ENCODE measurements around the gene LEP. TPM values are rescaled to one million over a fixed set of nuclear protein-coding genes. Genes with fewer than 3 reads are reported as not detected.

Gene LEP
- total RNA-seq, 2 experiments from 2014 or later: not detected

DNA sequence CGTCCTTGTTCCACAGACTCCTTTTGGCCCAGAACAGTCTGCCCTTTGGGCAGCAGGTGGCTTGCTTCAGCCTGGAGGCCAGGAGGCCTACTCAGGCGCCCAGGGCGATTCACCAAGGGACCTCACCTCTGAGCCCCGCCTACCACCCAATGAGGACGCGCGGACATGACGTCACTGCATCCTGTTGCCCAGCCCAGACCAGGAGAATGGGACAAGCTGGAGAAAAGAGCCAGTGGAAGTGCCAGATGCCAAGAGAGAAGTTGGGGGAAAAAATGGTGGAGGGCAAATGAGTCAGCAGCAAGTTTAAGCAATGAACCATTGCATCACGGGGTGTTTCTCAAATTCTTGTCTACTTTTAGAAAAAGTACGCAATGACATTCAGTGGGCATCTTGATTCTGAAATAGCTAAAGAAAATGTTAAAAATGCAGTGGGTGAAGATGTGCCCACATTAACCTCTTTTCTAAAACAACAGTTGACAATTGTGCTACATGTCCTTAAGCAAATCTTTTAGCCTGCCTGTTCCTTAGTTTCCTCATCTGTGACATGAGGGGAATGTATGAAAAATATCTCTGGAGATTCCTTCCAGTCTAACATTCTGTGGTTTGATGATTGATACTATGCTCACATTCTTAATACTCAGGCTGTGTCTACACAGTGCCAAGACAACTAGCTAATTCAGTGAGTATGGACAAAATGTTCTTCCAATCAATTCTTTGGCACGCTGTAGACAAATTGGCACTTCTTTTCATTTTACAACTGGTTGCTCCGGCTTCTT lies 23.9 kb upstream of the LEP start:
- DNase-seq (no peak), ATAC-seq (no peak)
- no peak overlapping the region for H3K27ac Mint-ChIP-seq
- no peaks in the 10 kb centered on the region for H3K4me1 Mint-ChIP-seq
- no peaks in the 10 kb centered on the region for H3K36me3 Mint-ChIP-seq
- CTCF ChIA-PET: no interaction called here
- no peaks in the 10 kb centered on the region for H3K9me3 Mint-ChIP-seq (ENCODE audit: low read depth)
- H3K4me3 Mint-ChIP-seq: no peak overlapping the region
- H3K27me3 Mint-ChIP-seq: peaks cover 40% of the 10 kb centered on the region

DNA sequence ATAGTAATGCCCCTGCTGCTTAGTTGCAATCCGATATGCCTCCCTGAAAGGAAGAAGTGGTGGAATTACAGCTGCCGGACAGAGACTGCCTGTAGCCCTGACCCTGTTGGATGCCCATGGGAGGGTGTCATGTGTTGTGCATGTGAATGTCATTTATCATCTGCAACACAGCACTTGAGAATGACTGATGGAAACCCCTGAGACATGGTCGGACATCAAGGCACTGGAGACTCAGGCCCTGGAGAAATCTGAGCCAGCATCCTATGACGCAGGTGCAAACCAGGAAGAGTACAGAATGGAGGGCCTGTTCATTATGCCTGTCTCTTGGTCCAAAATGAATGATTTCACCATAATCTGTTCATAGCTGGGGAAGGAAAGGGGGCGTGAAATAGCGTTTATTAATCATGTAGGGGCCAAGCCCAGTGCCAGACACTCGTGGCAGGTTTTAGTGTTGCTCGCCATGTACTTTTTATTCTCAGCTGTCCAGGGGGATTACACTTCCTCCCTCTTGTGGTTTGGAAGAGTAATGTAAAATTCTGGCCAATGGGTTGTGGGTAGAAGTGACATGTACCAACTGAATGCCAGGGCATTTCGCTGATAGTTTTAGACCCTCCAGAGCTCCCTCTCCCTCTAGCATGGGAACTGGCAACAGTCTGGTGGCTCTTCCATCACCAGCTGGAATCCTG lies 23.0 kb upstream of the LEP start:
- CTCF ChIA-PET: interaction anchor here (0.9 kb wide), 1 partner anchor 9 kb away, joined by 6 read pairs; no protein-coding TSS in a partner anchor
- Mint-ChIP-seq H3K36me3 (no peaks in the 10 kb centered on the region), H3K4me3 (no peak overlapping the region), H3K27ac (no peak overlapping the region), H3K27me3 (peaks cover 48% of the 10 kb centered on the region), H3K4me1 (peaks cover 4% of the 10 kb centered on the region), H3K9me3 (ENCODE audit: low read depth) (no peaks in the 10 kb centered on the region)
- ATAC-seq (no peak), DNase-seq (no peak)

DNA sequence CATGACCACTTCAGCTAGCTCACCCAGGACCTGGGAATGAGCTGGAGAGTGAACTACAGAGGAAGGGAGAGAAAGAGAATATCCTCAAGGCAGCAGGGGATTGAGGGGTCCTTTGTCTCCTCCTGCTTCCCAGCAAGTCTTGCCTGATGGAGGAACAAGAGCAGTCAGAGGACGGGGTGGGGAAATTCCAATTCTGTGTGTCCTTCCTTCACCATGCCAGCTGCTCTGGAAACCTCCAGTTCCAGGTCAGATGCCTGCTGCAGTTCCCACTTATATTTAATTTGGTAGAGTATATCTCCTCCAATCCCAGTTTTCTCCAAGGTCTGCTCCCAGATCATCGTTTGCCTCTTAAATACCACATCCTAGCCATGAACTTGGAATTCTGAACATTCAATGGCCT lies 21.4 kb upstream of the LEP start:
- H3K4me3 Mint-ChIP-seq: no peak overlapping the region
- no peak overlapping the region for H3K27ac Mint-ChIP-seq
- peaks cover 5% of the 10 kb centered on the region for H3K4me1 Mint-ChIP-seq
- H3K36me3 Mint-ChIP-seq: no peaks in the 10 kb centered on the region
- H3K9me3 Mint-ChIP-seq (ENCODE audit: low read depth): no peaks in the 10 kb centered on the region
- no peak for ATAC-seq
- no peak for DNase-seq
- peaks cover 41% of the 10 kb centered on the region for H3K27me3 Mint-ChIP-seq
- CTCF ChIA-PET: interaction anchor here (0.8 to 2.9 kb wide), 2 partner anchors 9 to 447 kb away, joined by 3 to 13 read pairs; no protein-coding TSS in a partner anchor

DNA sequence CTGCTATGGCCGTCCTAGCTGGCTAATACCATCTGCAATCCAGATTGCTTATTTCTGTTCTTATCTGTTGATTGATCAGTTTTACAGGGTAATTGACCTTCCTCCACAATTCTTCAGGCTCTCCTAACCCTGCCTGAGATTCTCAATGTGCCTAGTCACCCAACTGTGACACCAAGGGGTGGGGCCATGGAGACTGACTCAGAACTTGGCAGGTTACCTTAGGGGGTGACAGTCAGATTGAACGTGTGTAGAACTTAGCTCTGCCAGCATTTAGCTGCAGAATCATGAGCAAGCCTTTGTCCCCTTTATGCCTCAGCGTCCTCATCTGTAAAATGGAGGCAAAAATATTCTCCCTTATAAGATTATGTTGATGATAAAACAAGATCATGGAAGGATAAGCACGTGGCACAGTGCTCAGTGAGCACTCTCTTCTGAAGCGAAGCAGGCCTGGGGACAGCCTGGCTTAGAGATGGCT lies 19.1 kb upstream of the LEP start:
- no peak for ATAC-seq
- Mint-ChIP-seq H3K36me3 (no peaks in the 10 kb centered on the region), H3K27ac (no peak overlapping the region), H3K4me1 (peaks cover 5% of the 10 kb centered on the region), H3K27me3 (peaks cover 49% of the 10 kb centered on the region), H3K9me3 (ENCODE audit: low read depth) (no peaks in the 10 kb centered on the region), H3K4me3 (no peak overlapping the region)
- CTCF ChIA-PET: interaction anchor here (1.2 to 2.9 kb wide), 2 partner anchors 12 to 13 kb away, joined by 9 to 13 read pairs; no protein-coding TSS in a partner anchor
- DNase-seq: no peak

DNA sequence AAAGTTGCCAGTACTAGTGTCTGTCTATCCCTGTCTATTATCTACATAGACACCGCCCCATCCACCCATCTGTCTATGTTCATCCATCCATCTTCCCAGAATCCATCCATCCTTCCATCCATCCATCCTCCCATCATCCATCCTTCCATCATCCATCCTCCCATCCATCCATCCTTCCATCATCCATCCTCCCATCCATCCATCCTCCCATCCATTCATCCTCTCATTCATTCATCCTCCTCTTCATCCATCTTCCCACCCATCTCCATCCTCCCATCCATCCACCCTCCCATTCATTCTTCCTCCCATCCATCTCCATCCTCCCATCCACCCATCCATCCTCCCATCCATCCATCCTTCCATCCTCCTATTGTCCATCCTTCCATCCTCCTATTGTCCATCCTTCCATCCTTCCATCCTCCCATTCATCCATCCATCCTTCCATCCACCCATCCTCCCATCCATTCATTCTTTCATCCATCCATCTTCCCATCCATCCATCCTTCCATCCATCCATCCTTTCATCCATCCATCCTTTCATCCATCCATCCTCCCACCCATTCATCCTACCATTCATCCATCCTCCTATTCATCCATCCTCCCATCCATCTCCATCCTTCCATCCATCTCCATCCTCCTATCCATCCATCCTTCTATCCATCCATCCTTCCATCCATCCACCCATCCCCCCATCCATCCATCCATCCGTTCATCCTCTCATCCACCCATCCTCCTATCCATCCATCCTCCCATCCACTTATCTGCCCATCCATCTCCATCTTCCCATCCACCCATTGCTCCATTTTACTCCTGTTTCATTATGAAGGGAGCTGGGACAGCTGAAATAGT lies 14.7 kb upstream of the LEP start:
- Mint-ChIP-seq H3K36me3 (no peaks in the 10 kb centered on the region), H3K4me3 (no peak overlapping the region), H3K27me3 (peaks cover 45% of the 10 kb centered on the region), H3K9me3 (ENCODE audit: low read depth) (no peaks in the 10 kb centered on the region), H3K4me1 (peaks cover 5% of the 10 kb centered on the region), H3K27ac (no peak overlapping the region)
- DNase-seq: no peak
- no peak for ATAC-seq
- CTCF ChIA-PET: no interaction called here

DNA sequence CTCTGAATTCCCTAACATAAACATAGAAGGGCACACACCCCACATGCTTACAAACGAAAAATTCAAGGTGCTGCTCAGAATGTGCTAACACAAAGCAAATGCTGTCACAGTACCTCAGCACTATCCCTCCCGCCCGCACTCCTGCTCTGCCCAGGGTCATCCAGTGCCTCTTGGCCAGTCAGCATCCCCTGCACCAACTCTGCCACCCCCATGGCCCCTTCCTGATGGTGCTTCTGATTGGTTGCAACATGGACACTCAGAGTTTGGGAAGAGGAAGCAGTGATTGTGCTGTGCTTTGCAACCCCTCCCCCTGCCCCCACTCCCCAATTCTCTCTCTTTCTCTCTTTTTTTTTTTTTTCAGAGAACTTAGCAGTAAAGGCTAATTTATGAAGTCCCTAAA lies 13.8 kb upstream of the LEP start:
- no peak overlapping the region for H3K27ac Mint-ChIP-seq
- ATAC-seq (no peak), DNase-seq (no peak)
- H3K4me3 Mint-ChIP-seq: no peak overlapping the region
- peaks cover 5% of the 10 kb centered on the region for H3K4me1 Mint-ChIP-seq
- no peaks in the 10 kb centered on the region for H3K9me3 Mint-ChIP-seq (ENCODE audit: low read depth)
- H3K27me3 Mint-ChIP-seq: peaks cover 39% of the 10 kb centered on the region
- CTCF ChIA-PET: interaction anchor here (1.1 to 1.6 kb wide), 2 partner anchors 12 to 17 kb away, joined by 3 to 5 read pairs; no protein-coding TSS in a partner anchor
- H3K36me3 Mint-ChIP-seq: no peaks in the 10 kb centered on the region

DNA sequence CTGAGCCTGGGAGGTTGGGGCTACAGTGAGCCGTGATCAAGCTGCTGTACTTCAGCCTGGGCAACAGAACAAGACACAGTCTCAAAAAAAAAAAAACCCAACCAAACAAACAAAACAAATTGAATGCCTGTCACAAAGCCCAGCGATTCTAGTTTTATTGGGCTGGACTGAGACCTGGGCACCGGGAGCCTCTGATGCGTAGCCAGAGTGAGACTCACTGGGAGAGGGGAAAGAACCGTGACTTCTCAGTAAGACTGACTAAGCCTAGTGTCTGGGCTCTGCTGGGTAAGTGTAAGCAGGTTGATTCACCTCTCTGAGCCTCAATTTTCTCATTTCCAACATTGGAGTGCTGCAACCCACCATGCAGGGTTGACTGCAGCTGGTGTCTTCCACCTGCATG lies 10.1 kb upstream of the LEP start:
- ATAC-seq: no peak

DNA sequence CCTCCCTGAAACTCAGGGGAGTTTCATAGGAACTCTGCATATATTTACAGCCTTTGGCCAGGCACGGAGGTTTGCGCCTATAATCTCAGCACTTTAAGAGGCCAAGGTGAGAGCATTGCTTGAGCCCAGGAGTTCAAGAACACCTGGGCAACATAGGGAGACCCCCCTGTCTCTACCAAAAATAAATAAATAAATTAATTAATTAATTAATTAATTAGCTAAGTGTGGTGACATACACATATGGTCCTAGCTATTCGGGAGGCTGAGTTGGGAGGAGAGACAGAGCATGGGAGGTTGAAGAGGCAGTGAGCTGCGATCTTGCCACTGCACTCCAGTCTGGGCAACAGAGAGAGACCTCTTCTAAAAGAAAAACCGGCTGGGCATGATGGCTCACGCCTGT lies 9.4 kb upstream of the LEP start:
- no peak for DNase-seq
- Mint-ChIP-seq H3K4me3 (no peak overlapping the region), H3K4me1 (peaks cover 2% of the 10 kb centered on the region), H3K27me3 (peaks cover 25% of the 10 kb centered on the region), H3K27ac (no peak overlapping the region), H3K9me3 (ENCODE audit: low read depth) (no peaks in the 10 kb centered on the region), H3K36me3 (peaks cover 1% of the 10 kb centered on the region)
- CTCF ChIA-PET: interaction anchor here (1.2 kb wide), 1 partner anchor 22 kb away, joined by 4 read pairs; no protein-coding TSS in a partner anchor
- no peak for ATAC-seq

More for the DNA sequence above, 10.1 kb upstream of the LEP start:
- Mint-ChIP-seq H3K27ac (no peak overlapping the region), H3K4me1 (no peaks in the 10 kb centered on the region), H3K36me3 (no peaks in the 10 kb centered on the region), H3K27me3 (peaks cover 27% of the 10 kb centered on the region), H3K9me3 (ENCODE audit: low read depth) (no peaks in the 10 kb centered on the region), H3K4me3 (no peak overlapping the region)
- DNase-seq: no peak
- CTCF ChIA-PET: no interaction called here

DNA sequence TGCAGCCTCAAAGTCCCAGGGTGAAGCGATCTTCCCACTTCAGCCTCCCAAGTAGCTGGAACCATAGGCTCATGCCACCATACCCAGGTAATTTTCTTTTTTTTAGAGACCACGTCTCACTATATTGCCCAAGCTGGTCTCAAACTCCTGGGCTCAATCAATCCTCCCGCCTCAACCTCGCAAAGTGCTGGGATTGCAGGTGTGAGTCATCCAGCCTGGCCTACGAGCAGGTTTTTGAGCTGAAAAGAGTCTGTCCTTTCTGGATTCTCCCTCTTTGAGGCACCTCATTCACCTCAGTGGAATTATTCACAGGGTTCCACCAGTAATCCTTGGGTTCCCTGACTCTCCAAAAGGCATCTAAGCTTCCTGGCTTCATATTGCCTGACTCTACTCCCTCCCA lies 7.6 kb upstream of the LEP start:
- ATAC-seq (no peak), DNase-seq (no peak)
- Mint-ChIP-seq H3K36me3 (peaks cover 10% of the 10 kb centered on the region), H3K27me3 (peaks cover 22% of the 10 kb centered on the region), H3K4me3 (no peak overlapping the region), H3K4me1 (peaks cover 12% of the 10 kb centered on the region), H3K27ac (no peak overlapping the region), H3K9me3 (ENCODE audit: low read depth) (peaks cover under 1% of the 10 kb centered on the region)
- CTCF ChIA-PET: interaction anchor here (0.7 kb wide), 1 partner anchor 89 kb away, joined by 3 read pairs; no protein-coding TSS in a partner anchor

DNA sequence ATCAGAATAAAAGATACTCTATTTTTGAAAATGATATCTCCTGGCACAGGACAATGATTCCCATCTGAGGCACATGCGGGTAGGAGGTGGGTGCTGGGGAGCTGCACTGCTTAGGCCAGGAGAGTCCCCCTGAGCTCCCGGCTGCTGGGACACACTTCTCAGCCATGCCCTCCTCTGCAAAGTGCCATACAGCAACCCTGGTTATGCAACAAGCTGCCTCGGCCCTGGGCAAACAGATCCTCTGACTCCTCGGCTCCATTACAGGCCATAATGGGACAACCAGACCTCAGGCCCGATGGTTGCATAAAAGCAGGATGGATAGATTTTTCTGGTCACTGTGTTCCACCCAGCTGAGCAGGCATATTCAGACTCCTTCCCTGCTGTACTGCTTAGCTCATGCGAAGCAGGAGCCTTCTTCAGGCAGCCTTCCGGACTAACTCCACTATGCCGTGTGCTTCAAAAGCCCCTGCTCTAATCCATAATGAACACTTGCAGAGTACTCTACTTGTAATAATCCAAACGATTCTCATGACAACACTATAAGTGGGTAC lies 6.5 kb upstream of the LEP start:
- no peak overlapping the region for H3K4me3 Mint-ChIP-seq
- H3K36me3 Mint-ChIP-seq: peaks cover 16% of the 10 kb centered on the region
- ATAC-seq (no peak), DNase-seq (no peak)
- H3K4me1 Mint-ChIP-seq: peaks cover 12% of the 10 kb centered on the region
- H3K27ac Mint-ChIP-seq: no peak overlapping the region
- CTCF ChIA-PET: no interaction called here
- H3K9me3 Mint-ChIP-seq (ENCODE audit: low read depth): peaks cover 6% of the 10 kb centered on the region
- peaks cover 17% of the 10 kb centered on the region for H3K27me3 Mint-ChIP-seq

DNA sequence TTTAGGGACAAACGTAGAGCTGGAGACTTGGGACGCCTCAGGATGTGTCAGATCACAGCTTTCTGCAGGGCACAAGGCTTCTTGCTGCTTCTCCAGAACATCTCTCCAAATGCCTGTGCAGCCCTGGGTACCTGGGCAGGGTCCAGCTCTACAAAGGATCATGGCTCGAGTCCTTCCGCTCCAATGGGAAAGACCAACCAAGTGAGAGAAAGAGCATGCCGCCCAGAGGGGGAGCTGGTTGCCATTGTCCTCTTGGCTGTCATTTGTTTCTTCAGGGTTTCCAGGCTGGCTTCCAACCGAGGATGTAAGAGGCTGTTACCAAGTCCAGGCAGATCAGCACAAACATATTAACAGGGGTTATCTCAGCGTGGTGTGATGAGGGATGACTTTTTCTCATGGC lies 5.6 kb upstream of the LEP start:
- Mint-ChIP-seq H3K4me3 (no peak overlapping the region), H3K4me1 (peaks cover 12% of the 10 kb centered on the region), H3K36me3 (peaks cover 20% of the 10 kb centered on the region), H3K27ac (no peak overlapping the region), H3K27me3 (peaks cover 13% of the 10 kb centered on the region), H3K9me3 (ENCODE audit: low read depth) (peaks cover 9% of the 10 kb centered on the region)
- no peak for ATAC-seq
- CTCF ChIA-PET: interaction anchor here (0.8 to 1.4 kb wide), 2 partner anchors 100 to 527 kb away, joined by 3 to 6 read pairs; no protein-coding TSS in a partner anchor
- DNase-seq: no peak

DNA sequence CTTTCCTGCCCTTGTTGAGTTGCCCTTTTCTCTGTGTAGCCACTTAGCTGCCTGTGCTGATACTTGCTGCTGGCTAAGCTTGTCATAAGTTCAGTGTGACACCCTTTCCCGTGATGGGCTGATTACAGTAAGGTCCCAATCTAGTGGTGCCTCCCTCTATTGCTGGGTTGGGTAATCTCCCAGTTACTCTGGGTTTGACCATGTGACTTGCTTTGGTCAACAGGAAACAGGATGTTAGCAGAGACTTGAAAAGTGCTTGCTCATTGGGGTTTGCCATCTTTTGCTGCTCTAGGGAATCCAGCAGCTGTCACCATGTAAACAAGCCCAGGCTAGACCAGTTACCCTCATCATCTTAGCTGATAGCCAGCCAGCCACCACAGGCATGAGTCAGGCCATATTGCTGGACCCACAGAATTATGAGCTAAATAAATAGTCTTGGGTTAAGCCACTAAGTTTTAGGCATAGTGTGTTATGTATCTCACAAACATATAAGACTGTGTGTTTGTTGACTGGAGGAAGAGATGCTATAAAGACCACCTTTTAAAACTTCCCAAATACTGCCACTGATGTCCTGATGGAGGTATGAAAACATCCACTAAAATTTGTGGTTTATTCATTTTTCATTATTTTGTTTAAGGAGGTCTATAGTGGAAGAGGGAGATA lies 4.0 kb upstream of the LEP start:
- H3K9me3 Mint-ChIP-seq (ENCODE audit: low read depth): peaks cover 9% of the 10 kb centered on the region
- H3K27ac Mint-ChIP-seq: peak overlapping the region; percentile 71
- peaks cover 12% of the 10 kb centered on the region for H3K4me1 Mint-ChIP-seq
- peaks cover 20% of the 10 kb centered on the region for H3K27me3 Mint-ChIP-seq
- peak; percentile 75 for DNase-seq
- peaks cover 20% of the 10 kb centered on the region for H3K36me3 Mint-ChIP-seq
- CTCF ChIA-PET: interaction anchor here (0.6 to 3.0 kb wide), 6 partner anchors 27 to 199 kb away, joined by 3 to 13 read pairs (median 4); partner anchors contain the start of gene RBM28
- no peak overlapping the region for H3K4me3 Mint-ChIP-seq
- peak; percentile 96 for ATAC-seq

Data from activated CD8-positive, alpha-beta memory T cell treated with anti-CD3 and anti-CD28 coated beads, Interleukin-2, amount 10 ng/mL, durations not matched to agents 7 days and 5 days (primary cell).